Measurements from ENCODE around the gene PRKN.

GRCh38 chr6:162343198-162343935 lies 384.2 kb downstream of the PRKN start:
- TF ChIP-seq GATA3 (IDR thresholded peaks at IDR 0.05; ENCODE audit: low read depth, low read length) (no peak), GATA2 (IDR thresholded peaks at IDR 0.05; ENCODE audit: low read depth, low read length) (no peak)
